Activated CD8-positive, alpha-beta memory T cell treated with anti-CD3 and anti-CD28 coated beads for 48 hours (primary cell): ENCODE data around the gene SLC10A7.

Experiments
- DNase-seq, 3 experiments: peaks; one replicate each; pipeline ENCODE4 v3.0.0-alpha.2; 2020; ENCODE audit warnings: low read depth in 2 of 3, low spot score in 2 of 3

Gene SLC10A7

GRCh38 chr4:146442801-146443200 is 78.9 kb downstream of the SLC10A7 start:
- DNase-seq: no peak

DNA sequence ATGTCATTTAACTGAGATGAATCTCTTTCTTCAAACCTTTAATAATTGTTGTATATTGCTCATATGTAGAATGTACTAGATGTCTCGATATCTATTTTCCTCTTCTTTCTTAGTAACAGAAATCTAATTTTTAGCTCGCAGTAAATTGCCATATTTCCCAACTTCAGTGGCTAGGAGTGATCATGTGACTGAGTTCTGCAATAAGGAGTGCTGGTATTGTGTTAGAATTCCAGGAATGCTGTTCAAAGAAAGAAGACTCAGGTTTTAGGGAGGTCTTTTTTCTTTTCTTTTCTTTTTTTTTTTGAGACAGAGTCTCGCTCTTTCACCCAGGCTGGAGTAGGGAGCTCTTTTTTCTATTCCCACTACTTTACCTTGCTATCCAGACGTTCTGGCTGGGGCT is 81.7 kb downstream of the SLC10A7 start:
- DNase-seq: no peak

GRCh38 chr4:146439437-146439836 is 82.3 kb downstream of the SLC10A7 start:
- no peak for DNase-seq

DNA sequence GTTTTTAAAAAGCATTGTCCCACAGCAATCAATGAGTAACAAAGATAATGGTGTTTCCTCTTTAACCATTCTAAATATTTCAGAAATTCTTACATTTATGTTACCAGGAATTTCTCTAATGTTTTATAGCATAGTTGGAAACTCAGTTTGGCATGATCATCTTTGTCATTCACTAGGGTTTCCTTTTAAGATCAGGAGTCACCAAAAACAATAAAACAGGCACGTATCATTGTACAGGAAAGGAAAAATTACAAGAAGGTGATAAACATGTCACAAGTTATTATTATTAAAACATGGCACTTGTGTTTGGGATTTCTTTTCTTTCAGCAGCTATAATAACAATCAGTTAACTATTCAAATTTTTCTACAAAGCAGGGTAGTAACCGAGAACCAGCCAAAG is 84.0 kb downstream of the SLC10A7 start:
- no peak for DNase-seq

DNA sequence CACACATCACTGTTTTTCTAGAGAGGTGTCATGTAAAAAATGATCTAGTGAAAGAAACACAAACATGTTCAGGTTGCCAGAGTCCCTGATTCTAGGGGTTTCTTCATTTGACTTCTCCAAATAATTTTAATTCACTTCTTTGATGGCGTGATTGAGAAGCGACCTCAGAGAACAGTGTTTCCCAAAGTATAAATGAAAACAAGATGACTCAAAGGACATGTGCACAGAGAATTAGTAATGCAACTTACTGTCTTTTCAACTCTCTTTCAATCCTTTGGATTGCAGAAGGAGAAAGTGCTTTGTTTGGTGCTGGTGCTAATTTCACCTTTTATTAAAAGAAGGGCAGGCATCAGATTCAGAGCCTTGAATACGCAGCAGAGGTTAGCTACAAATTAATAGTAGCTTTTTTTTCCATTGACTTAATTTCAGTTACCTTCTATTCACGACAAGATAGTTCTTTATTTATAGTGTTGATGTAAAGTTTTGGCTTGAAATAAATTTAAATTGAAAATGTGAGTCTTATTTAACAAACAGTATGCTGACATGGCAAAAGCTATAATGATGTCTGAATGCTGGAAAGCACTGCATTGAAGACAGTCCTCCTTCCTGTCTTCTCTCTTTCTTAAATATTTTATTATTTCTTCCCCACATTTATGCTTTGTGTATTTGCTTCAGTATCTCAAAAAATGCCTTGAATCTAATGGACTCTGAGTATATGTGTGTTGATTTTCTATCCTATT is 85.1 kb downstream of the SLC10A7 start:
- no peak for DNase-seq

DNA sequence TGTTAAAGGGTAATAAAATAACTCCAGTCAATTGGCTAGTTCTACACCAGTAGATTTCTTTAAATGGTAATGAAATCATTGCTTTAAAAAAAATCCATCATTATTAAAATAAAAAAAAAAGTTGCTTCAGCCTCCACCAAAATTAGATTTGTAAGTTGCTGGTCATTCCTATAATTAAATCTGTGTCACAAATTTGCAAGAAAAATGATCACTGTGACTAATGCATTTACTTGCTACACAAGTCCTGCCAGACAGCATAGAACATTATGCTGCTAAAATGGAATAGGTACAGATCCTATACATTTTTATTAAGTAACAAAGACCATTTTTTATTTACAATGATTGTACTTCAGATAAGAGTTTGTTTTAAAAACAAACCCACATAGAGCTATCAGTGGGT is 85.8 kb downstream of the SLC10A7 start:
- DNase-seq: no peak

GRCh38 chr4:146432065-146432464 is 89.7 kb downstream of the SLC10A7 start:
- no peak for DNase-seq

DNA sequence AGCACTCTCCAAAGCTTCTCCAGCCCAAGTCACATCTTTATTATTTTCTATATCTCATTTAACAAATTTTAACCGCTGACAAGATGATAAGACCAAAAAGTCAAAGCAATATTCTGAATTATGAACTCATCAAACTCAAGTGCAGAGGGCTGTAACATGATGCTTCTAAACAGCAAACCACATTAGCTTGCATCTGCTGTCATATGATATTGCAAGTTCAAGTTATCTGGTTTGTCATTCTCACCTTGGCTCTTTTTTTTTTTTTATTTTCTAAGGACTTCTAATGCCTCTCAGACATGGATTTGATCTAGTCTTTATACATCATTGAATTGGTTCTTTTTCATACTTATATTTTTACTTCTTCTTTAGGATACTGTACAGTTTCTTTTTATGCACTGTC is 93.4 kb downstream of the SLC10A7 start:
- no peak for DNase-seq

GRCh38 chr4:146417822-146418221 is 103.9 kb downstream of the SLC10A7 start:
- no peak for DNase-seq

GRCh38 chr4:146415829-146416228 is 105.9 kb downstream of the SLC10A7 start:
- no peak for DNase-seq

GRCh38 chr4:146407669-146408084 is 114.1 kb downstream of the SLC10A7 start:
- no peak for DNase-seq

DNA sequence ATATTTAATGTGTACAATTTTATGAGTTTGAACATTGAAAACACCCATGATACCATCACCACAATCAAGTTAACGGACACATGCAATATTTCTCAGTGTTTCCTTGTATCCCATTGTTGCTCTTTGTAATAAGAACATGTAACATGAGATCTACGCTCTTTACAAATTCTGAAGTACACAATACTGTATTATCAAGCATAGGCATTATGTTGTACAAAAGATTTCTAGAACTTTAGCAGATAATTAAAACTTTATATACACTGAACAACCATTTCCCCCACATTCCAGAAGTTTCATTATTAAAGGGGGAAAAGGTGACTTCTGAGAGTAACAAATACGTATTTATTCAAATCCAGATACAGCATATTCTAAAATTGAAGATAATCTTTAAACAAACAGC is 114.5 kb downstream of the SLC10A7 start:
- DNase-seq: no peak

DNA sequence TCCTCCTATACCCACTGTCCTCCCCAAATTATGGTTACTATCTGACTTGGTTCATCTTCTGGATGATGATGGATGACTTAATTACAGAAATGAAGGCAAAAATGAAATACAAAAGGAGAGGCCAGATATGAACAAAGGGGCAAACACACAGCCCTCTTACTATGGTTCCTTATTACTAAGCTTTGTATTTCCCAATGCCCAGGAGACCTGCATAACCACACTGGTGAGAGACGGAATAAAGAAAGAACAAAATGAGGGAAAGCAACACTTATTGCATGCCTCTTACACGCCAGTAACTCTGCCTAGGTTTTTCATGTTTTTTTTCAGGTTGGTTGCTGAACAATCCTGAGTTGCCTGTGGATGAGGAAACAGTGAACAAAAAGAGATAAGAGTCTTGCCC is 120.5 kb downstream of the SLC10A7 start:
- no peak for DNase-seq

DNA sequence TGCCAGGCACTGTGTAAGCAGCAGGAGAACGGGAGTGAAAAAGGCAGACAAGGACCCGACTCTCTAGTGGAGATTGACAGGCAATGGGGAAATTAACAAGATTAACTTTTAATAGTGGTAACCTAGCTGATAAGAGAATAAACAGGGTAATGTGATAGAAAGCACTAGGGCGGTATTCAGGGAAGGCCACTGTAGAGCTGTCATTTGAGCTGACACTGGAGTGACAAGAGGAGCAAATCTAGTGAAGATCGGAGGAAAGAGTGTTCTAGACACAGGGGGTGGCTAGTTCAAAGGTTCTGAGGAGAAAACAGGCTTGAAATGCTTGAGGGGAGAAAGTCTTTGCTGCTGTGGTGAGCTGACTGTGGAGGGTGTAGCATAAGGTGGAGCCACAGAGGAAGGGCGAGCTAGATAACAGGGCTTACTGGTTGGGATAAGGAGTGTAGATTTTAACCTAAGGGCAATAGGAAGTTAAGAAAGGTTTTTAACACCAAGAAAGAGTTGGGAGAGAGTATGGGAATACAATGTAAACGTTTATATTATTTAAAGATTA is 122.8 kb downstream of the SLC10A7 start:
- DNase-seq: no peak

GRCh38 chr4:146398404-146398803 is 123.3 kb downstream of the SLC10A7 start:
- DNase-seq: no peak

DNA sequence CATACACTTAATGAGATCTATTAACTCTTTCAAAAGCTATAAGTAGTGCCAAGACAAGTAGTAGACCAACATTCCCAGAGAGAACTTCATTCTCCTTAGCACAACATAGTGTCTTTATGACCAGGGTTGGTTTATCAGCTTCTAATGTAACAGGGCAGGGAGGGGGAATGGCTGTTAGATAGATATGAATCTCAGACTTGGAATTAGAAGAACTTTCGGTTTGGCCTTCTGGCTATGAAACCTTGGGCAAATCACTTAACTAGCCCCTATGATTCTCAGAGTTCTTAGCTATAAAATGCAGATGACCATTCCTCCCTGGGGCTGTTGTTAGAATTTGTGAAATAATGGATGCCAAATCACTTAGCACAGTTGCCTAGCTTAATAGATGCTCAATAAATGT is 132.2 kb downstream of the SLC10A7 start:
- DNase-seq: no peak

DNA sequence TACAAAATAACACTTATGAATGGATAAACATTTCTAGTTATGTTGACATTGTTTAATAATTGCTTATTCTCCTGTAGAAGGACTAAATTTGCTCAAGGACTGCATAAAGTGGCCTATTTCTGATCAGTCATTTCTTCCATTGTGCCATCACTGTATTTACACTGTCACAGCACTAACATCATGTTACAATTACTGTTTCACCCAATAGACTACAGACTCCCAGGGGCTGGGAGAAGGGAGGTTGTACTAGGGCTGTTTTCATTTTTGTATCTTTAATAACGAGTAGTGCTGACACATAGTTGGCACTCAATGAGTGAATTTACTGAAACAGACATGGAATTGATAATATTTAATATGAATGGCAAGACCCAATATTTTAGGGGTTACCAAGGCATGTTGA is 139.5 kb downstream of the SLC10A7 start:
- no peak for DNase-seq

- DNase-seq: no peak
These were observed 140.4 kb downstream of the SLC10A7 start for GRCh38 chr4:146381263-146381872.

DNA sequence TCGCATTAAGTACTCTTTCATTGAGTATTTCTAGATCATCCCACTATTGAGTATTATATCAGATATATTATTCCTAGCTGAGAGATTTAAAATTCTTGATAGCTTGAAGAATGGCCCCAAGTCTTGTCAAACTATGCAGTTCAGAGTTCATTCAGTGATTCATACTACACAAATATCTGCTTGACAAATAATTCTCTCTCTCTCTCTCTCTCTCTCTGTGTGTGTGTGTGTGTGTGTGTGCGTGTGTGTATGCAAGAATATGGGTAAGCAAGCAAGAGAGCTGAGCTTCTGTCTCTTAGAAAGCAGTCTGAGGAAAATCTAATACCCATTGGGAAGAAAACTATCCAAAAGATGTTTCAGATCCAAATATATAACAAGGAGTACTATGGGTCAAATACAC is 142.0 kb downstream of the SLC10A7 start:
- no peak for DNase-seq

- DNase-seq: no peak
These were observed 149.9 kb downstream of the SLC10A7 start for GRCh38 chr4:146371812-146372211.

GRCh38 chr4:146370841-146371240 is 150.9 kb downstream of the SLC10A7 start:
- DNase-seq: no peak

- DNase-seq: no peak
These were observed 152.3 kb downstream of the SLC10A7 start for GRCh38 chr4:146369446-146369845.

DNA sequence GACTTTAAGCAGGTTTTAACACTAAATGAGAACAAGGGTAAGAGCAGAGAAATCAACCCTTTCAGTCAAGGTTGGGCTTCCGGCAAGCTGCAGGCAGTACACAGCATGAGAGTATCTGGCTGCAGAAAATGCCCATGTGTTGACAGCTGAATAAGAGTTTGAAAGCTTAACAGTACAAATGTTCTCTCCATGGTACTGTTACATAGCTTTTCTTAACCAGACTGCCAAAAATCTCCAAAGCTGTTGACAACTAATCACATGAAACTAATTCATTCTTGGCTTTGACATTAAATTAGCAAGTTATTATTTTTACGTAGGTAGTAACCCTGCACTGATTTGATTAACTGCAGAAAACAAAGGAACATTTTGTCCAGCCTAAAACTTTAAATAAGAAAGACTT is 153.5 kb downstream of the SLC10A7 start:
- no peak for DNase-seq
